ENCODE measurements around the gene APH1B.
"Not testable (repeated sequence)": the region's sequence is repeated elsewhere in the genome, so short reads cannot be mapped to it uniquely, and the experiment has no call there.

Gene APH1B

DNA sequence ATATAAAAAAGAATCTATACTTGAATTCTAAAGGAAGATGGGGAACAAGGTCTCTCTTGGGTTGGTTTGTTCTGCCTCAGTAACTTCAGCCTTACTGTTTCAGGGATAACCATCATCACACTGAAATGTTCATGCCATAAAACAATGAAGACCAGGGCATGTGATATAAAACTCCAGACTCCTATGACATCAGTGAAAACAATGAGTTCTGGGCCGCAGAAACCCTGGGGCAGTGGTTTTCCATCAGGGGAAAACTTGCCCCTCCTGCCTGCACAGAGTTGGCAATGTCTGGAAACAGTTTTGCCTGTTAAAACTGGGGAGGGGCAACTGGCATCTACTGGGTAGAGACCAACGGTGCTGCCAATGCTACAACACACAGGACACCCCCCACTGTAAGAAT is 57.4 kb downstream of the APH1B start:
- no peak for DNase-seq

DNA sequence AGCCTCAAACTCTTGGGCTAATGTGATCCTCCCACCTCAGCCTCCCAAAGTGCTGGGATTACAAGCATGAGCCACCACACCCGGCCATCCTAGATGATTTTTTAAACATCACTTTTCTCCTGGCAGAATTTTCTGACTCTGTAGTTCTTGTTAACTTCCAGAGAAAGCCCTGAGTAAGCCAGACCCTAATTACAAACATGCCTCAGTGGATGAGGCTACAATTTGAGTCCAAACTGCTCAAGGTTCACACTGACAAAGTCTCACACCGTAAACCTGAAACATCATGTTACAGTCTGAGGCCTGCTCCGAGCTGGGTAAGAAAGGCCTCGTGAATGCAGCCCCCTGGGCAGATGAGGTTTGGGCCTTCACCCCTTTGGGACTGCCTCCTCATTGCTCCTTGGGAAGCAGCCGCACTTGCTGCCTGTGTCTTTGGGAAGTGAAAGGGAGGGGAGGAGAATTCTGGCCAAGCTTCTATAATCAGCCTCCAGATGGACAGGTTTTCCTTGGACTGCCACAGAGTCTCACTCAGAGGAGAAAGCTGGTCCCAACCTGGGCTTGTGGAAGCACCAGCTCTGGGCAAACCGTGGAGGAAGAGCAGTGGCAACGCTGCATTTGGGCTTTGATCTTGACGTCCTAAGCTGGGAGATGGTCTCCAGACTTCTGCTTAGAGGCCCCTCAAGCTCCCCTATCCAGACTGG is 58.3 kb downstream of the APH1B start:
- no peak for DNase-seq

DNA sequence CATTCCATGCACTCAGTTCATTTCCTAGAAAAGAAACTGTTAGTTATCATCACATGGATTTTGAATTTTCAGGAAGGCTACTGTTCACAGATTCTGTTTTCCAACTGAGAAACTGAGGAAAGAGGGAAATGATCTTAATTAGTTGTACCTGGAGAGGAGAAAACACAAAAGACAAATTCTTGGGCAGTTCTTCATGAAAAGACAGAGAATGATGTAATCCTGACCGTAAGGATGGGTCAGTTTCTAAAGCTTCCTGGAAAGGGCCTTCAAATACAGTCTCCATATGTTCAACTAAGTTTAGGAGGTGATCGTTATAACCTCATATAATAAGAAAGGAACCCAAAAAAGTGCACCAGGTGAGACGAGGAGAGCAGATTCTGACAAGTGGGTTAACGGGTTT is 59.6 kb downstream of the APH1B start:
- DNase-seq: no peak

DNA sequence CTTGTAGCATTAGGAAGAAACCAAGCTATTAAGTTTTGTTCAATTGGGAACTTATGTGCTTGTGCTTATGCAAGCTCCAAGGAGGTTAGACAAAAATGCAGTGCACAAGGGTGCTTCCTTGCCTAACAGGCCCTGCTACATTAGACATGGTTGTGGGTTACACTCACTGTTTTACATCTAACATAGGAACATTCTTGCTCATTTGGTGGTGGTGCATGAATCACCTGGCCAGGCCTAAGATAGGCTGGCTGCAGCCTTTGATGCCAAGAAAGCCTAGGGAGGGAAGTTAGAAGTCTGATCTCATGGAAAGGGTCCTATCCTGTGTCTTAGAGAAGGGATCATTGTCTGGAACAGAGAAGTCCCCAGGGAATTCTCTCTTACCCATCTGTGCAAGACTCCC is 60.8 kb downstream of the APH1B start:
- DNase-seq: peak; percentile 4

DNA sequence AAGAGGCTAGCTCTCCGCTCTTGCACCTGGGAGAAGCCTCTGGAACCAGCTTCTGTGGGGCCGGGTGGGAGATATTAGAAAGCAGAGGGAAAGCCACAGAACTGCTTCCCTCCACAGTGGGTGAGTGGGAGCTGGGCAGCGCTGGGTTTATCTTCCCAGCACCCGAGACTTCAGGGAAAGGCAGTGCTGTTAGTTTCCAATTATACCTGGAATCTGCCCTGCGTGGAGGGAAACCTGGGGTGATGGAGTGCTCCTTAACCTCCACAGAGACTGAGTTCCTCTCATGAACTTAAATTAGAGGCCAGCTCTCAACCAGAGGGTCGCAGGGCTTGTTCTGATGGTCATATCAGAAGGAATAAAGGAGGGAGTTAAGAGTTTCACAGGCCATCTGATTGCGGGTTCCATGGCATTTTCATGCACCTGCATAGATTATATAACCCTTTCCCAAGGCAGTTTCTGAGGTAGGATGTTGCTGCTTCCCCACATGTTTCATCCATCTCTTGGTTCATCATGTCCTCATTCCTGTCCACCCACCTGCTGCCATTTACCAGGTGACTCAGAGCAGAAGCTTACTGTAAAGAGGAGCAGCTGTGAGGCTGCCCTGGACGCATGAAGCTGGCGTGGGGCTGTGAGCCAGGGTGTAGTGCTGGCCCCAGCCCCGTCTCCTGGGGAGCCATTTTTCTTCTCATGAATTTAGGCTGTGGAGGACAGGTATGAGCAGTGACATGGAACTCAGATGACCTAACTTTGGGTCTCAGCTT is 61.8 kb downstream of the APH1B start:
- no peak for DNase-seq

DNA sequence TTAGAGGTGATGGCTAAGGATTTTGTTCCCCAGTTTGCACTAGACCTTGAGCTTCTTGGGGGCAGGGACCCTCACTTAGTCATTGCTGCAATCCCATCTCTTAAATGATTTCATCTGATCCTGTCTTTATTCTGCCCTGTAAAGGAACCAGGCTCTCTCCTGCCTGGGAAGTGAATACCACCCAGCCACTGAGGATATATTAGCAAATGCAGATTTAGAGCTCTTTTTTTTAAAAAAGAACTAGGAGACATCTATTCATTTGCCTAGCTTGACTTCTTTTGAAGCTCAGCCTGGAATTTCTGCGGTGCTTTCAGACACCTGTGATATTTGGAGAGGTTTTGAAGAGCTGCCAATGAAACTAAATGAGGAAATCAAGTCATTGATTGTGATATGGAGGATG is 62.4 kb downstream of the APH1B start:
- DNase-seq: no peak

DNA sequence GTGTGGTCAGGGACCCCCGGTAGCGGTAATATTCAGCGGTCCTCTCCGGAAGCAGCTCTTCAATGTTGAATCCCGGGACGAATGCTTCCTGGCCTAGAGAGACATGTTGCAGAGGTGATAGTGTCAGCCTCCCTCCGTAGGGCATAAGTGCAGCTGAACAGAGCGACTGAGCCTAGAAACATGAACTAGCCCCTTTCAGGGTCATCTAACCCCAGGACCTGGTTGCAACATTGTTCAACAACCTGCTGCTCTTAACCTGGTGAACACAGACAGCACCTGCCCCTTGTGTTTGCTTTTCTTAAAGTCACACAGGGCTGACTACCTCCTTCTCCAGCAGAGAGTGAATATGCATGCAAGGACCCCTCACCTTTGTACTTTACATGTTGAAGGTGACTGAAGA is 62.9 kb downstream of the APH1B start:
- DNase-seq: no peak

DNA sequence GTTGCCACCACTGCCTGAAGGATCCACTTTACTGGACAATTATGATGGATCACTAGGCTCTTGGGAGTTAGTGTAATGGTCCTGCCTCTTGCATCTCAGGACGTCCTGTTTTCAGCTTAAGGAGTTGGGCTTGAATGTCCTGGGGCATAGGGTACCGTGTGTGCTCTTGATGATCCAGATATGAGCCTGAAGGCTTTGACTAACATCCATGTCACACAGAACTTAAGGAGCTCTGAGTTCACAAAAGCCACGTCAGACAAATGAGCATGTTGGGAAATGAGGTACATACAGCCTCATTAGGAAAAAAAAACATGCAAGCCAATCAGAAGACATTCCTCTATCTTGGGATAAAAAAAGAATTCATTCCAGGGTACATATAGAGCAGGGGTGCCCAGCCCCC is 63.5 kb downstream of the APH1B start:
- no peak for DNase-seq

DNA sequence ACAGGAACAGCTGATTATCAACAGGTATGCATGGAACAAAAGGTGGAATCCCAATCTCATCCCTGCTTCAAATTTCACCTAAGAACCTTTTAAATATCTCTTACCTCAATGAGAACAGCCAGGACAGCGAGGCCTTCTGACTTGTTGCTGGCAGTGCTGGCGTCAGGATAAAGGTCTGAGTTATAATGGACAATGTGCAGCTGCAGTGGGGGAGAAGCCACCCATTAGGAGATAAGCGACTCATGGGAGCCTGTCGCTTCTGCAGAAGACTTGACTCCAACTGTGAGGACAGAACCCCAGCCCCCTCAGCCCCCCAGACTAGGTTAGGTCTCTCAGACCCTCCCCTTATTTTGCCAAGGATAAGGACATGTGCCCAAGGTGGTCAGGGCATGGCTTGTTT is 64.5 kb downstream of the APH1B start:
- DNase-seq: no peak

DNA sequence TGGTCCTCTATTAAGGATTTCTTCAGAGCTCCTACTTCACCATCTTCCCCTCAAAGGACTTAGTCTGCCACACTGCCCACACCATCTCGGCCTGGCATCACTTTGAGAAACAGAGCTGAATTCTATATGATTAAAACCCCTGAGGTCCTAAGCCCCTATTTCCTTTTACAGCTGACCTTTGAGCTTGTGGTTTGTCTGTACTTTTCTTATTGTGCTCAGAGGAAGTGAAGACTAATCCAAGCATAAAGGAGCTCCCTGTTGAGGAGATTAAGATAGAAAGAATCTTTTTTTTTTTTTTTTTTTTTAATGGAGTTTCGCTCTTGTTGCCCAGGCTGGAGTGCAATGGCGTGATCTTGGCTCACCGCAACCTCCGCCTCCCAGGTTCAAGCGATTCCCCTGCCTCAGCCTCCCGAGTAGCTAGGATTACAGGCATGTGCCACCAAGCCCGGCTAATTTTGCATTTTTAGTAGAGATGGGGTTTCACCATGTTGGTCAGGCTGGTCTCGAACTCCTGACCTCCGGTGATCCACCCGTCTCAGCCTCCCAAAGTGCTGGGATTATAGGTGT is 65.7 kb downstream of the APH1B start:
- DNase-seq: not testable (repeated sequence)

DNA sequence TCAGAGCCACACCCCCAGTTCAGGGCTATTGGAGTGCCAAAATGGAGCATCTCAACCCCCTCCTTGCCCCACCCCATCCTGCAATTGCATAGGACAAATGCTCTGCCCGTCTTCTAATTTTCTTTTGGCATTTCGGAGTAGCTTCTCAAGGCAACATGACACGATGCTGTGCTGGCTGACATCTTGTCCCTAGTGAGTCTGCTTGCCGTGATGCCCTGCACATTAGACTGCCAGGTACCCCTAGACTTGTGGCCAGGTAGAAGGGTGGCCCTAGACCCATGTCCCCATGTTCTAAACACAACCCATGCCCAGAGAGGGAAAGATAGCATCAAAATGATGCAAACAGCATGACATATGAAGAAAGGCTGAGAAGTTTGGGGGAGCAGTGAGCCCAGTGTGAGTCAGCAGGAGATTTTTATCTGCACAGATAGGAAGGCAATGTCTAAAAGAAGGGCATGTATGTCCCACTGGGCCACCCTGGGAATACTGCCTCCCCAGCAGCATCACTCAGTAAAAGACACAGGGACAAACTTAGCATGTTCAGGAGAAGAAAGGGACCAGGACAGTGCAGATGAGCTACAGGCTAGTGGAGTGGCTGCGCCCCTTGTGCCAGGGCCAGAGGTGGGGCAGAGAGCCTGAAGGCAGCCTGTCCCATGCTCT is 67.5 kb downstream of the APH1B start:
- DNase-seq: no peak

DNA sequence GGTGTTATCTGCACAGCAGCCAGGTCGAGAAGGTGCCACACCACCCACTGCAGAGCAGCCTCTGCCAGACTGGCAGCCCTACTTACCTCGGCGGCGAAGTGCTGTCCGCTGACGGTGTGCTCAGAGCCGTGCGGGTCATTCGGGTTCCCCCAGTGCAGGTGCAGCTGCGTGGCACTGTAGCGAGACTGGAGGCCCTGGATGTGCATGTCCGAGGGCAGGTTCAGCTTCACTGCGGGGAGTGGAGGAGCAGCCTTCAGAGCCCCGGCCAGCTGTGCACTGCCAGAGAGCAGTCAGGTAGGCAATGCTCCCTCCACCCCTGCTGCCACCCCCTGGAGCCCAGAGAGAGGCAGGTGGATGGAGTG is 68.0 kb downstream of the APH1B start:
- DNase-seq: no peak

DNA sequence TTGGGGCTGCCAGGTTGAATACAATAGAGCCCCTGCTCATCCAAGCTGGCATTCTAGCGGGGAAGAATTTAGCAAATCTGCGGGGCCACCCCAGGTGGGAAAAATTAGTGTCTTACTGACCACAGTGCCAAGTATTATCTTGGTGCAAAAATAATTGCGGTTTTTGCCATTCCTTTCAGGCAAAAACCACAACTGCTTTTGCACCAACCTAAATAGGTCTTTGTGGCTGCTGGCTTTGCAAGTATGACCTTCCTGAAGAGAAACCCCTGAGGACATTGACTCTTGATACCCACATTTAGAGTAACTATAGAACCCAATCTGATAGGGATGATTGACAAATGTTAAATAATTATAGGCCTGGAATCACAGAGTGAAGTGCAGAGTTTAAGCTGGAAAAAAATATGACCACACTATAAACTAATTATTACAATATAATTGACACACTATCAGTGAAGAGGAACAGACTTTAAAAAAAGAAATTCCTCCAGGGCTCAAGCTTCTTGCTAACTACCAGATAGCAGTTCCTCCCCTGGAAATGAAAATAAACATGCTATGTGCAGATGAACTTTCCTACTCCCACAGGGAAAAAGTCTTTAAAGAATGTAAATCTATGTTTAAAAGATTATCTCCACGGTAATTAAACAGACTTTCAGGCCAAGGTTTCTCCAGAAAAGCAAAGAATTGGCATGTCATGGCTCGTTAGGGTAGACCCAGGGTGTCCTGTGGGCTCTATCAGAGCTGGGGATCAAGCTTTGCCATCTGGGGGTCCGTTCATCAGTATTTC is 69.9 kb downstream of the APH1B start:
- DNase-seq: no peak

DNA sequence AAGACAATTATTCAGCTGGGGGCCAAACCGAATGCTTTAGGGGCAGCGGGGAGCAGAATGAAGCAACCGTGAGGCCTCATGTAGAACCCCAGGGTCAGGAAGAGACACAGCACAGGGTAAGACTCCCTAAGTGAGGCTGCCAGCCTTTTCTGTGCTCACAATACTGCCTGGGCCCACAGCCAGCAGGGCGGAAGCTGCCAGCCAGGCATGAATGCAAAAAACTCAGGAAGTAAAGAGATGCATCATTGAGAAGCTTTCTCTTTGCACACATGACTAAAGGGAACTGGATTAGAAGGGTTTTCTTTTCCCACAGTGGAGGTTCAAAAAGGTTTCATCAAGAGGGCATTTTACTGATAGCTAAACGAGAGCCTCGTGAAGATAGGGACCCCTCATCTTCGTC is 71.0 kb downstream of the APH1B start:
- no peak for DNase-seq

DNA sequence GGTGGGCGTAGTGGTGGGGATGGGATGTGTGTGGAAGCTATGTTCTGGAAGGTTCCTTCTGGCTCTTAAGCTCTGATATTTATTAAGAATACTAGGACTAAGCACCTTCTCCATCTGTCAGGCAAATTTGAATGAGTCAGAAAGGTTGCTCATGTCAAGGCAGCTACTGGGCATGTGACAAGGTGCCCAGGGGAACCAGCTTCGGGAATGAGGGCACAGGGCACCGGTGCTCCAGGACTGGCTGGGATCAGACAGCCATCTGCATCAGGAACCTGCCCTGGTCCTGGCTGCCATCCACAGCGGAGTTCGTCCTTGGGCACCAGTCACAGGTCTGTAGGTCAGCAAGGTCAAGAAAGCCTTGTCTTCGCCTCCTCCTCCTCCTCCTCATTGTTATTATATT is 71.8 kb downstream of the APH1B start:
- no peak for DNase-seq

DNA sequence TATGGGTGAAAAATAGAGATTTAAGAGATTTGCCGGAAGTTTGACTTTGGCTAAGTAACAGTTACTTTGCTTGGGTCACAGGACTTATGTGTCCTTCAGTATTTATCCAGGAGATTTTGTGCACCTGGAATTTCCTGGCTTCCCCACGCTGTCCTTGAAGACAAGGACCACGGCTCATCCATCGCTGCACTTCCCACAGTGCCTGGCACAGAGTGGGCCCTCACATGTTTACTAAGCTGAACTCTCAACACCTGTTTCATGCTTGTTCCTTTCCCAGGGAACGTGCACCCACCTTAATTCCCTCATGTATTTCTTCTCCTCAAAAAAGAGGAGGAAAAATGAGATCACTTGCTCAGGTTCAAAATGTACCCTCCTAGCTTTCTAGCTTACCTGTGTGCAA is 72.2 kb downstream of the APH1B start:
- no peak for DNase-seq

DNA sequence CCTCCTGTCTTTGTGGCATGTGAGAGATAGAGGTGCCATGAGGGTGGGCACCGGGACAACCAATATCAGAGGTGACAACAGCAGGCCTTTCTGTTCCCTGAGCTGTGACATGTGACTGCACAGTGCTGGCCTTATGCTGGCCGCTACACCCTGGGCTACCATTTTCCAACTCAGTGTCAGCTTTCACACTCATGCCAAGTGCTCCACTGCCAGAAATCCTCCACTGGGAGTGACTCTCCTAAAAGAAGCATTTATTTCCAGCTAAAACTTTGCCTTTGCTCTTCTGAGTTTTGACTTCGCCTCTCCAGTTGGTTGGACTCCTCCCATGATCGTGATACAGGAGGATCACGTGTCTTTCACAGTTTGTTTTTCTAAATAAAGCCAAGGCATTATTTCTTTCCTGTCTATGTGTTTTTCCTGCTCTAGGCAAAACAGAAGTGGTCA is 72.8 kb downstream of the APH1B start:
- no peak for DNase-seq

DNA sequence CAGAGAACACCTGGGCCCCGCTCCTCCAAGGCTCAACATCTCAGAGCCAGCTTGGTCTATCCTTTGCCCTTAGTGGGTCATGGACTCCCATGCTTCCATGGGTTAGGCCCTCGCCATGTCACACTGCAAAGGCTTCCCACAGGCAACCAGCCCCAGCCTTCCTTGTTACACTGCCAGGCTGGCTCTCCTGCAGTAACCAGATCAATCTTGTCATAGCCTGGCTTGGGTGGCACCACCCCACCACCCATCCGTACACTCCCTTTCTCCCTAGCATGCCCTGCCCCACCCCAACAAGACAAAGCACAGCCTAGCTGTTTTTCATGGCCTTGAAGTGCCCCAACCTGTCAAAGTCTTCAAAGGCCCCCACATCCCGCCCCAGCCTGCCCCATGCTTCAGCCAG is 73.8 kb downstream of the APH1B start:
- DNase-seq: no peak

DNA sequence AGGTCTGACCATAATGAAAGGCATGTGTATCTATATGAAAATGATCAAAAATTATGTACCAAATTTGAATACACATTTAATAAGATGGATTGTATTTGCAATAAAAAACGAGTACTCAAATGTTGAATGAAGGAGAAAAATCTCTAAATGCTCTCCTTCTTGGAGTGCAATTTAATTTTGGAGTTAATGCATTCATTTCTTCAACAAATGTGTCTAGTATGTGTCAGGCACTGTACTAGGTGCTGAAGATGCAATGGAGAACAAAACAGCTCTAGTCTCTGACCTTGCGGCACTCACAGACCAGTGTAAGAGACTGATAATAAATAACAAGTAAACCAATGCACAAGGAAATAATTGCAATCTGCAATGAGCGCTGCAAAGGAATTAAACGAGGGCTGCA is 75.4 kb downstream of the APH1B start:
- no peak for DNase-seq

DNA sequence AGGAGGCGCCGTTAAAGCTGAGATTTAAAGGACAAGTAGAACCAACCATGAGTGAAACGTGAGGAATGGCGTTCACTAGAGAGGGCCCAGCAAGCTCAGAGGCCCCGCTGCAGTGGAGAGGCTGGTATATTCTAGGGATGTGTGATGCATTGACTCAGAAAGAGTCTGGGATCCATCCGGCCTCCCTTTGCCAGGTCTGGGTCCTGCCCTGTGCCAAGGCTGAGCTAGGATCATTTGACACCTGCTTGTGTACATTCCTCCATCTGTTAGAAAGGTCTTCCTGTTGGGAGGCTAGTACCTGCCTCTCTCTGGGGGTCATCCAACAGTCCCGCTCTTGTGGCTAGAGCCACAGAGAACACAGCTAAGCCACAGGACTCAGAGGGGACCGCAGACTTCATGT is 75.9 kb downstream of the APH1B start:
- DNase-seq: no peak

DNA sequence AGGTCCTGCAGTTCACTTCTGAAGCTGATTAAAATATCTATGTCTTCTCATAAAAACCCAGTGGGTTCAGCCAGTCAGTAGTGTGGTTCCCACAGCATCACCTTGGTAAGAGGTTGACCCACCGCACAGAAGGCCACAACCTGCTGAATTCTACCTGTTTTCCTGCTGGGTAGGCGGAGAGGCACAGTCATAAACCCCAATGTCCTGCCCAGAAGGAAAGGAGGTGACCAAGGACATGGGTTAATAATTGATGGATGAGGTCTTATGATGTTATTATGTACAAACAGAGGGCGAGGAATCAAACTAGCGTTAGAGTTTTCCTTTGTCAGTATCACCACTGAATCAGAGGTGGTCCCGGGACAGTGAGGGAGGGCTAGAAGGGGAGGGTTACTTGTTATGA is 76.5 kb downstream of the APH1B start:
- no peak for DNase-seq

DNA sequence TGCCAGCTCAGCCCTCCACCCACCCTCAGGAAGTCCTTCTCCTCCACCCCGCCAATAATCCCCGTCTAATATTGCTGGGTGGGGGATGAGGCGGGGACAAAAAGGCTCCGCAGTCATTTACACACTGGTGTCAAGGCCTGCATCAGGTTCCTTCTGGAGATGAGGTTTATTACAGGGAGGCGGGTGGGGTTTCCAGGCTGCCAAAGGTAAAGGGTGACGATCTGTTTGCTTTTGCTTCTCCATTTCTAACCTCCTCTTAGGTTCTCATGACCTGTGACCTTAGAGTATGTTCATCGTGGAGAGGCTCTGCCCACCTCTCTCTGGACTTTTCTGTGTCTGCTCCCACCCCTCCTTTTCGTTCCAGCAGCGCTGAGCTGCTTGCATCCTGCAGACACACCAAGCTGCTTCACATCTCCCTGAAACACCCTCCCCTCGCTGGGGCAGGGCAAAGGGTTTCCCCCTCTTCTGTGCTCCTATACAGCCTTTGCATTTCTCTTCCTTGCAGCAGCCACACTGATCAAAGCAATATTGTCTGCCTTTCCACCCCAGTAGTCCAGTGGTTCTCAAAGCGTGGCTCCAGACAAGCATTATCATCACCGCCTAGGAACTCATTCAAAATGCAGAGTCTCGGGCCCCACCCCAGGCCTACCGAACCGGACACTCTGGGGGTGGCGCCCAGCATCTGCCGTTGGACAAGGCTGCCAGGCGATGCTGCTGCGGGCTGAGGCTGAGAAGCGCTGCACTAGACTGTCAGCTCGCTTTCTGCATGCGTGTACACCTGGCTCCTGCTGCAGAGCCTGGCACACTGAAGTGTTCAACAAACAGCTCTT is 77.6 kb downstream of the APH1B start:
- DNase-seq: no peak
